OCI-LY7 (cell line): ENCODE results near the gene PARVG. TPM values are rescaled to one million over a fixed set of nuclear protein-coding genes. Genes with fewer than 3 reads are reported as not detected.
A peak's percentile ranks its signal among the peaks of the same experiment; 100 is the strongest.
"Not testable (repeated sequence)": the region's sequence is repeated elsewhere in the genome, so short reads cannot be mapped to it uniquely, and the experiment has no call there.

Experiments
- BruUV-seq: library from RNA; stranded (reverse); fragments of 400-500 nt; replicated peaks from 2 replicates; lab custom pipeline; 2021; lab: Mats Ljungman, UMichigan
- CTCF ChIA-PET: fragments of 300-600 bp; sonication (Branson Sonifier 250); formaldehyde crosslinking; loops from one replicate; lab custom pipeline; 2022; ENCODE audit warnings: antibody characterized with exemption; ENCODE audit not compliant: unreplicated experiment; lab: Charles Lee
- POLR2A ChIA-PET: fragments of 300-600 bp; sonication (Branson Sonifier 250); formaldehyde crosslinking; loops from one replicate; lab custom pipeline; 2022; ENCODE audit warnings: antibody characterized with exemption; lab: Charles Lee
- DNase-seq: peaks from one replicate; pipeline ENCODE4 v3.0.0-alpha.2; 2015; ENCODE audit warnings: low spot score
- H2AFZ ChIP-seq: fragments of 200-600 bp; sonication (generic), shearing (Covaris generic); 2 replicates; pipeline ENCODE4 v1.6.1; 2014; ENCODE audit warnings: mild to moderate bottlenecking, antibody characterized with exemption, low read length, moderate library complexity
- H3K27ac ChIP-seq: fragments of 200-600 bp; sonication (generic); 2 replicates; pipeline ENCODE4 v1.5.1; 2014; ENCODE audit warnings: mixed run types, low read depth, mild to moderate bottlenecking, moderate library complexity, low read length, inconsistent platforms; ENCODE audit not compliant: poor library complexity, severe bottlenecking
- H3K36me3 ChIP-seq: fragments of 200-600 bp; sonication (generic); 2 replicates; pipeline ENCODE4 v1.6.1; 2014; ENCODE audit warnings: mild to moderate bottlenecking, antibody characterized with exemption, low read length, moderate library complexity, mixed read lengths; ENCODE audit not compliant: insufficient read depth
- H3K4me1 ChIP-seq: fragments of 200-600 bp; sonication (generic); 2 replicates; pipeline ENCODE4 v1.5.1; 2014; ENCODE audit warnings: mild to moderate bottlenecking, low read length; ENCODE audit not compliant: insufficient read depth, poor library complexity, severe bottlenecking
- H3K4me2 ChIP-seq: fragments of 200-600 bp; sonication (generic); 2 replicates; pipeline ENCODE4 v1.6.1; 2014; ENCODE audit warnings: mild to moderate bottlenecking, low read length
- H3K4me3 ChIP-seq: fragments of 200-600 bp; sonication (generic); 2 replicates; pipeline ENCODE4 v1.5.1; 2014; ENCODE audit warnings: mild to moderate bottlenecking, low read depth, low read length; ENCODE audit not compliant: poor library complexity, severe bottlenecking
- H3K79me2 ChIP-seq: fragments of 200-600 bp; sonication (generic); 2 replicates; pipeline ENCODE4 v1.6.1; 2016; ENCODE audit warnings: low read depth, mild to moderate bottlenecking, low read length, moderate library complexity, mixed read lengths; ENCODE audit not compliant: insufficient read depth
- H3K9me2 ChIP-seq: fragments of 200-600 bp; sonication (generic); 2 replicates; pipeline ENCODE4 v1.6.1; 2016; ENCODE audit warnings: mild to moderate bottlenecking, low read length, mixed read lengths; ENCODE audit not compliant: insufficient read depth
- H3K9me3 ChIP-seq: fragments of 200-600 bp; sonication (generic); 2 replicates; pipeline ENCODE4 v1.6.1; 2014; ENCODE audit warnings: mild to moderate bottlenecking, mixed run types, low read length, mixed read lengths
- H4K20me1 ChIP-seq: fragments of 200-600 bp; sonication (generic); 2 replicates; pipeline ENCODE4 v1.6.1; 2014; ENCODE audit warnings: mild to moderate bottlenecking, antibody characterized with exemption, low read length, moderate library complexity, mixed read lengths; ENCODE audit not compliant: insufficient read depth
- CTCF ChIP-seq: fragments of 200-600 bp; sonication (generic); conservative IDR thresholded peaks from 2 replicates; pipeline ENCODE4 v1.5.1; 2014; ENCODE audit warnings: mild to moderate bottlenecking, antibody characterized with exemption, low read length, moderate library complexity, mixed read lengths
- EZH2phosphoT487 ChIP-seq: fragments of 200-600 bp; sonication (generic); IDR thresholded peaks from 2 replicates; pipeline ENCODE4 v1.6.1; 2018; ENCODE audit warnings: low read depth, borderline replicate concordance, mild to moderate bottlenecking, mixed run types, antibody characterized with exemption, low read length, moderate library complexity, mixed read lengths
- intact Hi-C: fragments of 100-400 bp; cut with micrococcal nuclease; formaldehyde crosslinking; loops from one replicate; pipeline ENCODE4 v1.10.0; 2022; ENCODE audit not compliant: unreplicated experiment
- total RNA-seq, 2 experiments: library from RNA; depleted of rRNA in 1 of 2; stranded (reverse); fragments of >200 nt in 1 of 2; shearing (Covaris generic) in 1 of 2; gene quantifications; 2 replicates each; pipeline ENCODE4 v1.2.3, GENCODE V29; 2014 to 2022

PARVG gene
- total RNA-seq, 2 experiments from 2014 or later = 0.85 to 7.7 TPM

- Histone ChIP-seq H2AFZ (no peak overlapping the region), H4K20me1 (no peaks in the 10 kb centered on the region), H3K79me2 (no peaks in the 10 kb centered on the region), H3K27ac (no peak overlapping the region), H3K4me3 (no peak overlapping the region), H3K9me3 (0 out of 2 replicates have a peak, but pooled peaks cover 3% of the 10 kb centered on the region), H3K36me3 (no peaks in the 10 kb centered on the region), H3K4me1 (no peaks in the 10 kb centered on the region), H3K9me2 (no peaks in the 10 kb centered on the region), H3K4me2 (no peak overlapping the region)
- ChIA-PET CTCF (no interaction called here), POLR2A (no interaction called here)
- TF ChIP-seq CTCF (no peak), EZH2phosphoT487 (no peak)
- intact Hi-C loops = no loop called here
- no peak for DNase-seq
- no TSS peak for BruUV-seq
Observed at GRCh38 chr22:44229331-44229730, 48.6 kb downstream of the PARVG start.

DNA sequence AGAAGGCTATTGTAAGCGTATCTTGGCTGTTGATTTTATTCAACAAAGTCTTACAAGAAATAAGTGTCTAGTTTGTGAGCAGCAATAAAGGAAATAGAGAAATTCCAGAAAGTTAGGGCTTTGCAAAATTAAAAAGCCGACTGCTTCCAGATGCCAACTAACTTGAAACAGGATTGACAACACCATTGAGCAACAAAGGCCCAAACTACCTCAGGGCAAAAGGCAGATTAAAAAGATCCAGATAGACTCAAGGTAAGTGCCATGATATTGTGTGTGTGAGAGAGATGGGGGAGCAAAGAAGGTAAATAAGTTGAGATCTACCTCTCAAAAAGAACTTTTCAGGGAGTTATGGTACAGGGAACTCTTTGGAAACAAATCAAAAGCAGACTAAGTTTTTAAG lies 49.1 kb downstream of the PARVG start:
- no peaks in the 10 kb centered on the region for H3K4me1 ChIP-seq
- H3K36me3 ChIP-seq = no peaks in the 10 kb centered on the region
- no peak overlapping the region for H3K4me2 ChIP-seq
- ChIA-PET POLR2A (no interaction called here), CTCF (no interaction called here)
- TF ChIP-seq EZH2phosphoT487 (no peak), CTCF (no peak)
- no peak overlapping the region for H3K27ac ChIP-seq
- BruUV-seq = no TSS peak
- no peaks in the 10 kb centered on the region for H3K9me2 ChIP-seq
- DNase-seq = no peak
- no peaks in the 10 kb centered on the region for H3K79me2 ChIP-seq
- no peak overlapping the region for H3K4me3 ChIP-seq
- H3K9me3 ChIP-seq = 0 out of 2 replicates have a peak, but pooled peaks cover 3% of the 10 kb centered on the region
- H4K20me1 ChIP-seq = no peaks in the 10 kb centered on the region
- no peak overlapping the region for H2AFZ ChIP-seq
- intact Hi-C loops = no loop called here

- H2AFZ ChIP-seq = peak overlapping the region; percentile 82; the same call in 1 of the 2 replicates
- H3K36me3 ChIP-seq = no peaks in the 10 kb centered on the region
- H4K20me1 ChIP-seq = no peaks in the 10 kb centered on the region
- intact Hi-C loops = no loop called here
- ChIA-PET POLR2A (interaction anchor here (0.6 to 0.7 kb wide), 2 partner anchors 9 to 191 kb away, joined by 3 read pairs; no protein-coding TSS in a partner anchor), CTCF (no interaction called here)
- H3K9me3 ChIP-seq = 0 out of 2 replicates have a peak, but pooled peaks cover 3% of the 10 kb centered on the region
- H3K27ac ChIP-seq = no peak overlapping the region
- no peaks in the 10 kb centered on the region for H3K79me2 ChIP-seq
- DNase-seq = peak; percentile 7
- H3K4me2 ChIP-seq = no peak overlapping the region
- no peak overlapping the region for H3K4me3 ChIP-seq
- no peaks in the 10 kb centered on the region for H3K4me1 ChIP-seq
- no TSS peak for BruUV-seq
- no peaks in the 10 kb centered on the region for H3K9me2 ChIP-seq
- TF ChIP-seq CTCF (no peak), EZH2phosphoT487 (no peak)
Observed at GRCh38 chr22:44231233-44231632, 50.5 kb downstream of the PARVG start.

- H3K9me3 ChIP-seq, H3K4me2 ChIP-seq, H3K36me3 ChIP-seq, DNase-seq, POLR2A ChIA-PET, H3K27ac ChIP-seq, H3K9me2 ChIP-seq, H3K4me1 ChIP-seq, CTCF ChIA-PET, H3K79me2 ChIP-seq, H4K20me1 ChIP-seq, intact Hi-C loops, H3K4me3 ChIP-seq, BruUV-seq, H2AFZ ChIP-seq: not testable (repeated sequence)
Observed at GRCh38 chr22:44234372-44234771, 53.6 kb downstream of the PARVG start.
